ENCODE data around the gene RABL2B.

- TF ChIP-seq POLR2A (IDR thresholded peaks at IDR 0.05; ENCODE audit: extremely low read depth, insufficient read length) (no peak), CTCF (IDR thresholded peaks at IDR 0.05; ENCODE audit: low read depth, low read length) (no peak), MAX (IDR thresholded peaks at IDR 0.05; ENCODE audit: low read depth, low read length) (no peak), MYC (IDR thresholded peaks at IDR 0.05; ENCODE audit: low read depth, low read length) (no peak)
These were observed 49.7 kb downstream of the RABL2B start for GRCh38 chr22:50733521-50734342.
